Measurements from ENCODE around the gene ITGB5.

Gene ITGB5

GRCh38 chr3:124838963-124839362 is 48.2 kb downstream of the ITGB5 start:
- TF ChIP-seq CTCF (IDR thresholded peaks at IDR 0.05), result no peak

- TF ChIP-seq CTCF (IDR thresholded peaks at IDR 0.05), result no peak
Observed at GRCh38 chr3:124837730-124838186, 49.4 kb downstream of the ITGB5 start.

GRCh38 chr3:124837065-124837464 is 50.1 kb downstream of the ITGB5 start:
- TF ChIP-seq CTCF (IDR thresholded peaks at IDR 0.05), result no peak

- no peak for TF ChIP-seq CTCF (IDR thresholded peaks at IDR 0.05)
Observed at GRCh38 chr3:124836448-124836847, 50.7 kb downstream of the ITGB5 start.

- TF ChIP-seq CTCF (IDR thresholded peaks at IDR 0.05), result no peak
Observed at GRCh38 chr3:124834723-124835718, 52.1 kb downstream of the ITGB5 start.

- no peak for TF ChIP-seq CTCF (IDR thresholded peaks at IDR 0.05)
Observed at GRCh38 chr3:124833710-124834332, 53.3 kb downstream of the ITGB5 start.

GRCh38 chr3:124832782-124833709 is 54.1 kb downstream of the ITGB5 start:
- TF ChIP-seq CTCF (IDR thresholded peaks at IDR 0.05), result no peak

Data from LNCAP (cell line).